K562 (cell line): Measurements from ENCODE around the gene QRICH1. TPM values are rescaled to one million over a fixed set of nuclear protein-coding genes. Genes with fewer than 3 reads are reported as not detected.

Experiments used
- ATF1 ChIP-seq, 2 experiments: fragments of 450-650 bp in 1 of 2; IDR thresholded peaks; 2 replicates each; pipeline ENCODE4 v1.6.1; 2016; ENCODE audit warnings: missing compliant biosample characterization in 1 of 2, missing genetic modification characterization in 1 of 2
- CCNT2 ChIP-seq: IDR thresholded peaks from 2 replicates; pipeline ENCODE4 v1.6.1; 2011; ENCODE audit warnings: borderline replicate concordance, low read depth, mild to moderate bottlenecking, moderate library complexity, mixed read lengths, low read length; ENCODE audit not compliant: insufficient read length; ENCODE audit errors: extremely low read depth
- CHD2 ChIP-seq: IDR thresholded peaks from 2 replicates; pipeline ENCODE4 v1.6.1; 2011; ENCODE audit warnings: low read depth, low read length
- DMBX1 ChIP-seq: fragments of 250-450 bp; sonication (Bioruptor Pico); IDR thresholded peaks from 2 replicates; pipeline ENCODE4 v1.8.0; 2022; ENCODE audit warnings: inconsistent platforms, mild to moderate bottlenecking, moderate library complexity, borderline replicate concordance
- HBP1 ChIP-seq: fragments of 450-650 bp; formaldehyde crosslinking; IDR thresholded peaks from 2 replicates; pipeline ENCODE4 v1.4.0; 2022; ENCODE audit warnings: missing genetic modification characterization
- HMGN3 ChIP-seq: IDR thresholded peaks from 2 replicates; pipeline ENCODE4 v1.6.1; 2011; ENCODE audit warnings: borderline replicate concordance, low read depth, mild to moderate bottlenecking, mixed read lengths, low read length; ENCODE audit not compliant: insufficient read length; ENCODE audit errors: extremely low read depth
- HNRNPL ChIP-seq: fragments of 200-400 bp; formaldehyde crosslinking; IDR thresholded peaks from 2 replicates; pipeline ENCODE4 v1.6.1; 2017; ENCODE audit warnings: low read depth, mild to moderate bottlenecking, low read length
- KAT7 ChIP-seq: sonication (generic); formaldehyde crosslinking; IDR thresholded peaks from 2 replicates; pipeline ENCODE4 v1.8.0; 2022; ENCODE audit warnings: missing genetic modification reagents, mild to moderate bottlenecking, borderline replicate concordance
- KDM2B ChIP-seq: fragments of 250-450 bp; sonication (Bioruptor Pico); IDR thresholded peaks from 2 replicates; pipeline ENCODE4 v1.8.0; 2021; ENCODE audit warnings: mild to moderate bottlenecking, moderate library complexity
- MCM7 ChIP-seq, 2 experiments: fragments of 450-650 bp; IDR thresholded peaks; 2 replicates each; pipeline ENCODE4 v1.6.1; 2016 to 2018
- MYC ChIP-seq, 2 experiments: fragments of 250-450 bp in 1 of 2; sonication (Bioruptor Pico) in 1 of 2; IDR thresholded peaks; 2 replicates each; pipeline versions ENCODE4 v1.5.1 to v1.6.1; 2012 to 2021; ENCODE audit warnings: low read depth in 2 of 2, borderline replicate concordance in 1 of 2, improper control_type of control experiment in 1 of 2, low read length in 1 of 2, mild to moderate bottlenecking in 1 of 2, moderate library complexity in 1 of 2
- NBN ChIP-seq: fragments of 450-650 bp; IDR thresholded peaks from 2 replicates; pipeline ENCODE4 v1.6.1; 2016; ENCODE audit warnings: low read depth, mild to moderate bottlenecking
- NR1H2 ChIP-seq: sonication (generic); formaldehyde crosslinking; IDR thresholded peaks from 2 replicates; pipeline ENCODE4 v1.4.0; 2020; ENCODE audit warnings: mild to moderate bottlenecking, missing genetic modification reagents
- OTX1 ChIP-seq: fragments of 450-650 bp; formaldehyde crosslinking; IDR thresholded peaks from 2 replicates; pipeline ENCODE4 v1.4.0; 2022; ENCODE audit warnings: mild to moderate bottlenecking
- RBM34 ChIP-seq: fragments of 200-400 bp; formaldehyde crosslinking; IDR thresholded peaks from 2 replicates; pipeline ENCODE4 v1.6.1; 2018; ENCODE audit warnings: low read length, borderline replicate concordance; ENCODE audit not compliant: insufficient read depth
- SPI1 ChIP-seq: IDR thresholded peaks from 2 replicates; pipeline ENCODE4 v1.6.1; 2011; ENCODE audit warnings: low read depth, low read length, control low read depth, borderline replicate concordance
- SREBF2 ChIP-seq: sonication (generic); formaldehyde crosslinking; IDR thresholded peaks from 2 replicates; pipeline ENCODE4 v1.4.0; 2020; ENCODE audit warnings: mild to moderate bottlenecking, missing genetic modification reagents
- XRCC5 ChIP-seq: fragments of 200-400 bp; formaldehyde crosslinking; IDR thresholded peaks from 2 replicates; pipeline ENCODE4 v1.6.1; 2017; ENCODE audit warnings: low read depth, mild to moderate bottlenecking, low read length
- ZBED1 ChIP-seq: IDR thresholded peaks from 2 replicates; pipeline ENCODE4 v1.6.1; 2014
- ZKSCAN8 ChIP-seq: fragments of 200-800 bp; sonication (Bioruptor generic); IDR thresholded peaks from 2 replicates; pipeline ENCODE4 v1.6.1; 2016; ENCODE audit warnings: missing genetic modification characterization, missing compliant biosample characterization
- ZNF551 ChIP-seq: fragments of 250-450 bp; sonication (Bioruptor Pico); IDR thresholded peaks from 2 replicates; pipeline ENCODE4 v1.5.0; 2021; ENCODE audit warnings: mild to moderate bottlenecking, moderate library complexity
- ZNF586 ChIP-seq: fragments of 450-650 bp; formaldehyde crosslinking; conservative IDR thresholded peaks from 2 replicates; pipeline ENCODE4 v1.4.0; 2020; ENCODE audit warnings: mild to moderate bottlenecking, moderate library complexity
- polyA plus RNA-seq, 8 experiments: library from polyadenylated mRNA; depleted of rRNA in 4 of 8; stranded (reverse) in 5 of 8; unstranded in 3 of 8; fragments of >200 nt; fragmentation: Nextera tagmentation in 2 of 8; fragmentation: Illumina TruSeq in 1 of 8; extraction: Ambion mirVana in 2 of 8; extraction: Trizol in 1 of 8; gene quantifications; 2 replicates each; pipeline versions ENCODE4 v1.2.1 to v1.2.3, GENCODE V29; 2011 to 2014; ENCODE audit warnings: inconsistent platforms in 1 of 8, missing spikeins in 1 of 8
- total RNA-seq, 7 experiments: library from RNA; depleted of rRNA in 6 of 7; stranded (reverse); fragments of >200 nt in 6 of 7; fragmentation: Illumina TruSeq in 2 of 7; extraction: Trizol in 2 of 7; gene quantifications; 2 replicates each; pipeline versions ENCODE4 v1.2.1 to v1.2.3, GENCODE V29; 2011 to 2021; ENCODE audit warnings: low replicate concordance in 1 of 7
- TF ChIP-seq, protein P1 (sequence below): fragments of 250-450 bp; sonication (Bioruptor Pico); IDR thresholded peaks from 2 replicates; pipeline ENCODE4 v1.8.0; 2022; ENCODE audit warnings: inconsistent platforms
- TF ChIP-seq, protein P2 (sequence below): fragments of 450-650 bp; IDR thresholded peaks from 2 replicates; pipeline ENCODE4 v1.6.1; 2016; ENCODE audit warnings: missing biosample characterization, missing genetic modification characterization

QRICH1 gene
- total and polyA plus RNA-seq, 9 of the 15 experiments (the other 6 are each of a cell fraction or from before 2014, with no cell fraction given) = 20.1 to 99.2 (median 56.7) TPM

DNA sequence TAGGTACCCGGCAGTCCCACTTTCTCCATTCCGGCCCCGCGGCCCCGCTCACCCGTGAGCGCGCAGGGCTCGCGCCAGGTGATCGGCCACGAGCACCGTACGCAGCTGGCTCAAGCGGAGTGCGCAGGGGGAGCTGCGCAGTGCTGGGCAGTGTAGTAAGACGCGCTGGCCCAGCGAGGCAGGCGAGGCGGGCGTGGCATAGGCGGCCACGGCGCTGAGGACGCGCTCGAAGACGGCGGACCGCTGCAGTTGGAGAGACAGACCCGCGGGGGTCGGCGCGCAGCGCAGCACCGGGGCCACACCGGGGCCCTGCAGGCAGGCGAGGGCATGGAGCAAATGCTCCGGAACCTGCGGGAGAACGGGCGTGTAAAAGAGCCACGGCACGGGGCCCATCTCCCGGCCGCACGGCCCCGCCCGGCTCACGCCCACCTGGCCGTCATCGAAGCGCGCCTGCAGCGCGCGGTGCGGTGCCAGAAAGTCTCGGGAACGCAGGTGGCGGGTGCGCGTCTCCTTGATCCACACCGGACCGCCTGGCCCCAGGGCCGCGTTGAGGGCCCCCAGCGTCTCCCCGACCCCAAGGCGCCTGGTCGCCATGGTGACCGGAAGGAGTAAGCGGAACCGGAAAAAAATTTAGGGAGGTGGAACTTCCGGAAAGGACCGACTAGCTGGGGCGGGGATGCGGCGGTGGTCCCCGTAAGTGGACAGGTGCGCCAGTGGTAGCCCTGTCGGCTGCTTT, 75.7 kb downstream of the QRICH1 start, which contains the start of gene DALRD3 (continued):
- TF ChIP-seq MYC (IDR thresholded peaks at IDR 0.05; ENCODE audit: low read depth, low read length) = peak; percentile 63; the same call in 1 of the 2 replicates
- peak; percentile 75; the same call in 1 of the 2 replicates for TF ChIP-seq MYC (CRISPR knock-in tag; IDR thresholded peaks at IDR 0.05; ENCODE audit: borderline replicate concordance, low read depth)
- TF ChIP-seq SREBF2 (CRISPR knock-in tag) = no peak
- TF ChIP-seq HBP1 (CRISPR knock-in tag) = no peak
- TF ChIP-seq, protein P1, sequence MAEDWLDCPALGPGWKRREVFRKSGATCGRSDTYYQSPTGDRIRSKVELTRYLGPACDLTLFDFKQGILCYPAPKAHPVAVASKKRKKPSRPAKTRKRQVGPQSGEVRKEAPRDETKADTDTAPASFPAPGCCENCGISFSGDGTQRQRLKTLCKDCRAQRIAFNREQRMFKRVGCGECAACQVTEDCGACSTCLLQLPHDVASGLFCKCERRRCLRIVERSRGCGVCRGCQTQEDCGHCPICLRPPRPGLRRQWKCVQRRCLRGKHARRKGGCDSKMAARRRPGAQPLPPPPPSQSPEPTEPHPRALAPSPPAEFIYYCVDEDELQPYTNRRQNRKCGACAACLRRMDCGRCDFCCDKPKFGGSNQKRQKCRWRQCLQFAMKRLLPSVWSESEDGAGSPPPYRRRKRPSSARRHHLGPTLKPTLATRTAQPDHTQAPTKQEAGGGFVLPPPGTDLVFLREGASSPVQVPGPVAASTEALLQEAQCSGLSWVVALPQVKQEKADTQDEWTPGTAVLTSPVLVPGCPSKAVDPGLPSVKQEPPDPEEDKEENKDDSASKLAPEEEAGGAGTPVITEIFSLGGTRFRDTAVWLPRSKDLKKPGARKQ (CRISPR knock-in tag) = no peak
- TF ChIP-seq RBM34 = 0 out of 2 replicates have a peak, but pooled peaks have one; percentile 46
- no peak for TF ChIP-seq KDM2B (CRISPR knock-in tag)
- TF ChIP-seq ZKSCAN8 = no peak
- 0 out of 2 replicates have a peak, but pooled peaks have one; percentile 22 for TF ChIP-seq ZBED1
- peak; percentile 47; the same call in 1 of the 2 replicates for TF ChIP-seq ATF1 (CRISPR knock-in tag; IDR thresholded peaks at IDR 0.05)
- peak; percentile 93 for TF ChIP-seq ATF1 (tag; IDR thresholded peaks at IDR 0.05)
- no peak for TF ChIP-seq KAT7 (CRISPR knock-in tag)
- no peak for TF ChIP-seq NBN
- TF ChIP-seq HMGN3 = peak; percentile 70
- TF ChIP-seq ZNF586 (CRISPR knock-in tag) = no peak
- no peak for TF ChIP-seq NR1H2
- TF ChIP-seq DMBX1 (CRISPR knock-in tag) = 0 out of 2 replicates have a peak, but pooled peaks have one; percentile 35
- TF ChIP-seq OTX1 = no peak
- TF ChIP-seq, protein P2, sequence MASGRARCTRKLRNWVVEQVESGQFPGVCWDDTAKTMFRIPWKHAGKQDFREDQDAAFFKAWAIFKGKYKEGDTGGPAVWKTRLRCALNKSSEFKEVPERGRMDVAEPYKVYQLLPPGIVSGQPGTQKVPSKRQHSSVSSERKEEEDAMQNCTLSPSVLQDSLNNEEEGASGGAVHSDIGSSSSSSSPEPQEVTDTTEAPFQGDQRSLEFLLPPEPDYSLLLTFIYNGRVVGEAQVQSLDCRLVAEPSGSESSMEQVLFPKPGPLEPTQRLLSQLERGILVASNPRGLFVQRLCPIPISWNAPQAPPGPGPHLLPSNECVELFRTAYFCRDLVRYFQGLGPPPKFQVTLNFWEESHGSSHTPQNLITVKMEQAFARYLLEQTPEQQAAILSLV (tag) = no peak
- no peak for TF ChIP-seq SPI1
- TF ChIP-seq ZNF551 (CRISPR knock-in tag) = no peak
- TF ChIP-seq CCNT2 = peak; percentile 86
- no peak for TF ChIP-seq CHD2
- no peak for TF ChIP-seq HNRNPL
- no peak for TF ChIP-seq XRCC5
- no peak for TF ChIP-seq MCM7 (IDR thresholded peaks at IDR 0.05)
